Activated T-cell treated with anti-CD3 and anti-CD28 coated beads, Interleukin-2, amount 50 U/mL, for 72 hours (primary cell): ENCODE data around the gene LRRC53. TPM values are rescaled to one million over a fixed set of nuclear protein-coding genes. Genes with fewer than 3 reads are reported as not detected.

Experiments
- ATAC-seq, 2 donors: fragments of 150-1000 bp; cut with Tn5 transposase; replicated peaks in 1 of 2; 2 replicates each; pipeline ENCODE4 v1.10.0; 2021; ENCODE audit warnings: moderate library complexity in 2 of 2, mild to moderate bottlenecking in 1 of 2
- DNase-seq, 2 donors: peaks; one replicate each; pipeline ENCODE4 v3.0.0; 2021 to 2022; ENCODE audit warnings: mixed read lengths in 1 of 2
- H3K27ac Mint-ChIP-seq: one replicate; pipeline ENCODE4 v1.8.0; 2022; ENCODE audit warnings: mild to moderate bottlenecking, moderate library complexity, mixed read lengths
- H3K27me3 Mint-ChIP-seq: one replicate; pipeline ENCODE4 v1.8.0; 2022; ENCODE audit warnings: low read depth, mixed read lengths
- H3K36me3 Mint-ChIP-seq, 2 donors: one replicate each; pipeline ENCODE4 v1.8.0; 2022; ENCODE audit warnings: mixed read lengths in 2 of 2, mild to moderate bottlenecking in 1 of 2; ENCODE audit not compliant: insufficient read depth in 2 of 2
- H3K4me1 Mint-ChIP-seq: one replicate; pipeline ENCODE4 v1.8.0; 2022; ENCODE audit warnings: low read depth, mixed read lengths
- H3K4me3 Mint-ChIP-seq, 2 donors: one replicate each; pipeline ENCODE4 v1.8.0; 2022; ENCODE audit warnings: mild to moderate bottlenecking in 2 of 2, mixed read lengths in 2 of 2, moderate library complexity in 2 of 2
- H3K9me3 Mint-ChIP-seq, 2 donors: one replicate each; pipeline ENCODE4 v1.8.0; 2022; ENCODE audit warnings: mixed read lengths in 2 of 2
- total RNA-seq, 2 donors: library from RNA; stranded (reverse); gene quantifications; one replicate each; pipeline ENCODE4 v1.2.3, GENCODE V29; 2022

LRRC53 gene
- total RNA-seq, 2 donors from 2014 or later, result not detected

- Mint-ChIP-seq H3K4me3 (no peak overlapping the region), H3K4me1 (no peaks in the 10 kb centered on the region), H3K9me3 (peaks cover 0 to 2% of the 10 kb centered on the region in 2 donors), H3K27me3 (no peaks in the 10 kb centered on the region), H3K27ac (no peak overlapping the region), H3K36me3 (no peaks in the 10 kb centered on the region)
- no peak for ATAC-seq
- no peak for DNase-seq
Measured at GRCh38 chr1:74513411-74514300, 1.2 kb upstream of the LRRC53 start.

- Mint-ChIP-seq H3K4me1 (no peaks in the 10 kb centered on the region), H3K4me3 (no peak overlapping the region), H3K27me3 (no peaks in the 10 kb centered on the region), H3K36me3 (no peaks in the 10 kb centered on the region), H3K9me3 (peaks cover 0 to 2% of the 10 kb centered on the region in 2 donors), H3K27ac (no peak overlapping the region)
- ATAC-seq, result no peak
- DNase-seq, result no peak
Measured at GRCh38 chr1:74508449-74508848, 4.0 kb downstream of the LRRC53 start.

- DNase-seq (no peak), ATAC-seq (no peak)
- Mint-ChIP-seq H3K9me3 (no peaks in the 10 kb centered on the region), H3K36me3 (no peaks in the 10 kb centered on the region), H3K4me1 (no peaks in the 10 kb centered on the region), H3K27ac (no peak overlapping the region), H3K27me3 (no peaks in the 10 kb centered on the region), H3K4me3 (no peak overlapping the region)
Measured at GRCh38 chr1:74505928-74506710, 6.3 kb downstream of the LRRC53 start.

- Mint-ChIP-seq H3K4me1 (no peaks in the 10 kb centered on the region), H3K9me3 (no peaks in the 10 kb centered on the region), H3K4me3 (no peak overlapping the region), H3K36me3 (no peaks in the 10 kb centered on the region), H3K27me3 (no peaks in the 10 kb centered on the region), H3K27ac (no peak overlapping the region)
- no peak for DNase-seq
- no peak for ATAC-seq
Measured at GRCh38 chr1:74504933-74505512, 7.4 kb downstream of the LRRC53 start.

GRCh38 chr1:74504125-74504932 lies 8.1 kb downstream of the LRRC53 start:
- DNase-seq (peak; percentile 44 to 54), ATAC-seq (peak; percentile 62)
- Mint-ChIP-seq H3K27me3 (no peaks in the 10 kb centered on the region), H3K4me1 (no peaks in the 10 kb centered on the region), H3K4me3 (no peak overlapping the region), H3K9me3 (no peaks in the 10 kb centered on the region), H3K27ac (no peak overlapping the region), H3K36me3 (no peaks in the 10 kb centered on the region)

GRCh38 chr1:74502858-74503257 lies 9.6 kb downstream of the LRRC53 start:
- Mint-ChIP-seq H3K36me3 (no peaks in the 10 kb centered on the region), H3K4me1 (no peaks in the 10 kb centered on the region), H3K4me3 (no peak overlapping the region), H3K27me3 (no peaks in the 10 kb centered on the region), H3K27ac (no peak overlapping the region), H3K9me3 (no peaks in the 10 kb centered on the region)
- DNase-seq (no peak), ATAC-seq (no peak)

GRCh38 chr1:74502432-74502831 lies 10.0 kb downstream of the LRRC53 start:
- Mint-ChIP-seq H3K36me3 (no peaks in the 10 kb centered on the region), H3K4me1 (no peaks in the 10 kb centered on the region), H3K27ac (no peak overlapping the region), H3K4me3 (no peak overlapping the region), H3K27me3 (no peaks in the 10 kb centered on the region), H3K9me3 (no peaks in the 10 kb centered on the region)
- ATAC-seq (no peak), DNase-seq (no peak)

- no peaks in the 10 kb centered on the region for H3K9me3 Mint-ChIP-seq
- H3K27me3 Mint-ChIP-seq, result no peaks in the 10 kb centered on the region
- no peaks in the 10 kb centered on the region for H3K4me1 Mint-ChIP-seq
- no peaks in the 10 kb centered on the region for H3K36me3 Mint-ChIP-seq
- no peak overlapping the region for H3K4me3 Mint-ChIP-seq
- no peak overlapping the region for H3K27ac Mint-ChIP-seq
- DNase-seq (no peak), ATAC-seq (no peak)
Measured at GRCh38 chr1:74498901-74499300, 13.5 kb downstream of the LRRC53 start.

GRCh38 chr1:74496669-74497068 lies 15.7 kb downstream of the LRRC53 start:
- Mint-ChIP-seq H3K4me1 (no peaks in the 10 kb centered on the region), H3K27me3 (no peaks in the 10 kb centered on the region), H3K27ac (no peak overlapping the region), H3K4me3 (no peak overlapping the region), H3K36me3 (no peaks in the 10 kb centered on the region), H3K9me3 (no peaks in the 10 kb centered on the region)
- DNase-seq, result no peak
- ATAC-seq, result no peak

GRCh38 chr1:74486036-74486435 lies 26.4 kb downstream of the LRRC53 start:
- H3K9me3 Mint-ChIP-seq, result no peaks in the 10 kb centered on the region
- DNase-seq (no peak), ATAC-seq (no peak)
- H3K4me3 Mint-ChIP-seq, result no peak overlapping the region
- H3K27ac Mint-ChIP-seq, result no peak overlapping the region
- no peaks in the 10 kb centered on the region for H3K4me1 Mint-ChIP-seq
- no peaks in the 10 kb centered on the region for H3K36me3 Mint-ChIP-seq
- H3K27me3 Mint-ChIP-seq, result no peaks in the 10 kb centered on the region

- ATAC-seq (no peak), DNase-seq (no peak)
- H3K4me3 Mint-ChIP-seq, result no peak overlapping the region
- no peaks in the 10 kb centered on the region for H3K27me3 Mint-ChIP-seq
- H3K27ac Mint-ChIP-seq, result no peak overlapping the region
- H3K9me3 Mint-ChIP-seq, result no peaks in the 10 kb centered on the region
- H3K36me3 Mint-ChIP-seq, result no peaks in the 10 kb centered on the region
- no peaks in the 10 kb centered on the region for H3K4me1 Mint-ChIP-seq
Measured at GRCh38 chr1:74485622-74486021, 26.8 kb downstream of the LRRC53 start.

GRCh38 chr1:74481607-74482006 lies 30.8 kb downstream of the LRRC53 start:
- no peaks in the 10 kb centered on the region for H3K4me1 Mint-ChIP-seq
- H3K27ac Mint-ChIP-seq, result no peak overlapping the region
- no peak for ATAC-seq
- H3K9me3 Mint-ChIP-seq, result no peaks in the 10 kb centered on the region
- DNase-seq, result no peak
- H3K36me3 Mint-ChIP-seq, result no peaks in the 10 kb centered on the region
- no peaks in the 10 kb centered on the region for H3K27me3 Mint-ChIP-seq
- no peak overlapping the region for H3K4me3 Mint-ChIP-seq

GRCh38 chr1:74480068-74480467 lies 32.3 kb downstream of the LRRC53 start:
- ATAC-seq (no peak), DNase-seq (no peak)
- H3K4me1 Mint-ChIP-seq, result no peaks in the 10 kb centered on the region
- no peaks in the 10 kb centered on the region for H3K36me3 Mint-ChIP-seq
- H3K27me3 Mint-ChIP-seq, result peaks cover 5% of the 10 kb centered on the region
- no peak overlapping the region for H3K27ac Mint-ChIP-seq
- H3K9me3 Mint-ChIP-seq, result no peaks in the 10 kb centered on the region
- no peak overlapping the region for H3K4me3 Mint-ChIP-seq
